ENCODE results near the gene SND1.

Gene SND1

DNA sequence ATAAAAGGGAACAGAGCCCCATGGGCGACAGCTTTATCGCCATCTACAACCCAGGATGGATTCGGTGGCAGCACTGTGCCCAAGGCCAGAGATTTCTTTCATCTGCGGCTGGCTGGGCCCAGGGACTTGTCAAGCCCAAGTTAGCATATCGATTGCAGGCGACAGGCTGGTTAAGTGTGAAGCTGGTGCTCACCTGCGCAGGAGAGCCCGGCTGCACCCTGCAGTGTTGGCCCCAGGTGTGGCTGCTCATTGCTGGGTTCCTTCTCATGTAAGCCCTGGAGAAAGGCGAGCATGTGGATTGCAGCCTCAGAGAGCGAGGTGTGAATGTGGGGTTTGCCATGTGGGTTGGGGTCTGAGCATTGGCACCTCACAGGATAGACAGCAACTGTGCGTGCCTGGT lies 419.8 kb downstream of the SND1 start:
- no peak overlapping the region for H3K4me2 ChIP-seq (ENCODE audit: low read depth, low read length)
- DNase-seq: no peak
- H3K9me2 ChIP-seq (replicated peaks; ENCODE audit: insufficient read depth, low read length): no peaks in the 10 kb centered on the region
- no peak overlapping the region for H3K27ac ChIP-seq (ENCODE audit: low read length)
- no peaks in the 10 kb centered on the region; the same call in 1 of the 2 replicates for H3K36me3 ChIP-seq (replicated peaks; ENCODE audit: insufficient read depth, low read length)
- no peaks in the 10 kb centered on the region for H3K27me3 ChIP-seq (replicated peaks; ENCODE audit: insufficient read depth, low read length)
- H2AFZ ChIP-seq (ENCODE audit: low read length): no peak overlapping the region
- H3K4me3 ChIP-seq (ENCODE audit: low read length): no peak overlapping the region
- no peaks in the 10 kb centered on the region for H3K4me1 ChIP-seq (ENCODE audit: low read length)
- no peaks in the 10 kb centered on the region for H3K9me3 ChIP-seq (replicated peaks; ENCODE audit: insufficient read depth, low read length)
- H4K20me1 ChIP-seq (ENCODE audit: insufficient read depth, low read length): no peaks in the 10 kb centered on the region
- TF ChIP-seq EZH2phosphoT487 (IDR thresholded peaks at IDR 0.05; ENCODE audit: low read length) (no peak), EZH2 (optimal IDR thresholded peaks at IDR 0.05; ENCODE audit: low read depth, low read length) (no peak)
- TF ChIP-seq, protein P1, sequence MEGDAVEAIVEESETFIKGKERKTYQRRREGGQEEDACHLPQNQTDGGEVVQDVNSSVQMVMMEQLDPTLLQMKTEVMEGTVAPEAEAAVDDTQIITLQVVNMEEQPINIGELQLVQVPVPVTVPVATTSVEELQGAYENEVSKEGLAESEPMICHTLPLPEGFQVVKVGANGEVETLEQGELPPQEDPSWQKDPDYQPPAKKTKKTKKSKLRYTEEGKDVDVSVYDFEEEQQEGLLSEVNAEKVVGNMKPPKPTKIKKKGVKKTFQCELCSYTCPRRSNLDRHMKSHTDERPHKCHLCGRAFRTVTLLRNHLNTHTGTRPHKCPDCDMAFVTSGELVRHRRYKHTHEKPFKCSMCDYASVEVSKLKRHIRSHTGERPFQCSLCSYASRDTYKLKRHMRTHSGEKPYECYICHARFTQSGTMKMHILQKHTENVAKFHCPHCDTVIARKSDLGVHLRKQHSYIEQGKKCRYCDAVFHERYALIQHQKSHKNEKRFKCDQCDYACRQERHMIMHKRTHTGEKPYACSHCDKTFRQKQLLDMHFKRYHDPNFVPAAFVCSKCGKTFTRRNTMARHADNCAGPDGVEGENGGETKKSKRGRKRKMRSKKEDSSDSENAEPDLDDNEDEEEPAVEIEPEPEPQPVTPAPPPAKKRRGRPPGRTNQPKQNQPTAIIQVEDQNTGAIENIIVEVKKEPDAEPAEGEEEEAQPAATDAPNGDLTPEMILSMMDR (IDR thresholded peaks at IDR 0.05; ENCODE audit: low read length): no peak
- H3F3A ChIP-seq (ENCODE audit: insufficient read depth, low read length): no peaks in the 10 kb centered on the region
- H3K79me2 ChIP-seq (ENCODE audit: low read length): peaks cover 38% of the 10 kb centered on the region
- H3K9ac ChIP-seq (ENCODE audit: low read length): no peak overlapping the region

DNA sequence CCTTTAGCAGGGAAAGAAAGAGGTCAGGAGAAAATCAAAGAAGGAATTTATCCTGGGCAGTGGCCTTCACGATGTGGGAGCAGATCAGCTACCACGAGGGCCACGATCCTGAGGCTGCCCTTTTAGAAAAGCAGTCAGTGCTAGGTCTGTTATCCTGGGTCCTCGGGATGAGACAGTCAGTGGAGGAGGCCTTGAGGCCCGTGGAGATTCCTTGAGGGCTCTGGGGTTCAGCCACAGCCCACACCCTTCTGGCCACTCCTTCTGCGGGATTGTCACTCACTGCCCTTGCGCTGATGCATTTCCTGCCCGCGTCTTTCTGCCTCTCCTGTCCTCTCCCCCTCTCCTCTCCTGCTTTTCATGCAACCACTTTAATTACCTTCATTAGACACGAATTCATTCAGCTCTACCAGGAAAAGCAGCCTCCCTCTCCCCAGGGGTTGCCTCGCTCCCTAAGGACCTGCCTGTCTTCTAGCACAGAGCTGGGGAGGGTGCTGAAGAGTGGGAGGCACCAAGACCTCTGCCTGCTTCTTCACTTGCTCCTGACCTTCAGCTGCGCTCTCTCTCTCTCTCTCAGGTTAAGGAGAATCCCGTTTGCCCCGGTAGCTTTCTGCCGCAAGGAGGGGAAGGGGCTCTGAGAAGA lies 421.8 kb downstream of the SND1 start:
- Histone ChIP-seq H3K4me1 (ENCODE audit: low read length) (no peaks in the 10 kb centered on the region), H3K9me3 (replicated peaks; ENCODE audit: insufficient read depth, low read length) (no peaks in the 10 kb centered on the region), H3K9ac (ENCODE audit: low read length) (no peak overlapping the region), H4K20me1 (ENCODE audit: insufficient read depth, low read length) (no peaks in the 10 kb centered on the region), H3K36me3 (replicated peaks; ENCODE audit: insufficient read depth, low read length) (no peaks in the 10 kb centered on the region; the same call in 1 of the 2 replicates), H3K9me2 (replicated peaks; ENCODE audit: insufficient read depth, low read length) (no peaks in the 10 kb centered on the region), H3F3A (ENCODE audit: insufficient read depth, low read length) (no peaks in the 10 kb centered on the region), H3K27ac (ENCODE audit: low read length) (no peak overlapping the region), H3K4me3 (ENCODE audit: low read length) (no peak overlapping the region), H3K4me2 (ENCODE audit: low read depth, low read length) (no peak overlapping the region), H3K27me3 (replicated peaks; ENCODE audit: insufficient read depth, low read length) (no peaks in the 10 kb centered on the region), H3K79me2 (ENCODE audit: low read length) (peaks cover 32% of the 10 kb centered on the region), H2AFZ (ENCODE audit: low read length) (no peak overlapping the region)
- no peak for DNase-seq
- no peak for TF ChIP-seq EZH2phosphoT487 (IDR thresholded peaks at IDR 0.05; ENCODE audit: low read length)
- TF ChIP-seq, protein P1 (IDR thresholded peaks at IDR 0.05; ENCODE audit: low read length): no peak
- TF ChIP-seq EZH2 (optimal IDR thresholded peaks at IDR 0.05; ENCODE audit: low read depth, low read length): no peak

DNA sequence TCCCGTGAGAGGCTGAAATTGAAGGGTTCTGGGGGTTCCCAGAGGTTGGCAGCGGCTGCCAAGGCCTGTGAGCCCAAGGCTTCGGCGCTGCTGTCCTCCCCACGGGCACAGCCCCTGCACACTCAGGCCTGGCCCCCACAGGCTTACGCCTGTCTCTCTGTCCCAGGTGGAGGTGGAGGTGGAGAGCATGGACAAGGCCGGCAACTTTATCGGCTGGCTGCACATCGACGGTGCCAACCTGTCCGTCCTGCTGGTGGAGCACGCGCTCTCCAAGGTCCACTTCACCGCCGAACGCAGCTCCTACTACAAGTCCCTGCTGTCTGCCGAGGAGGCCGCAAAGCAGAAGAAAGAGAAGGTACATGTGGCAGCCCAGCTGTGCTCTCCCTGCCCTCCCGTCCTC lies 422.3 kb downstream of the SND1 start:
- Histone ChIP-seq H3K27ac (ENCODE audit: low read length) (no peak overlapping the region), H3K9me2 (replicated peaks; ENCODE audit: insufficient read depth, low read length) (no peaks in the 10 kb centered on the region), H3K4me3 (ENCODE audit: low read length) (no peak overlapping the region), H4K20me1 (ENCODE audit: insufficient read depth, low read length) (no peaks in the 10 kb centered on the region), H3K4me2 (ENCODE audit: low read depth, low read length) (no peak overlapping the region), H3K36me3 (replicated peaks; ENCODE audit: insufficient read depth, low read length) (no peaks in the 10 kb centered on the region; the same call in 1 of the 2 replicates), H3K4me1 (ENCODE audit: low read length) (no peaks in the 10 kb centered on the region), H3K27me3 (replicated peaks; ENCODE audit: insufficient read depth, low read length) (no peaks in the 10 kb centered on the region), H2AFZ (ENCODE audit: low read length) (no peak overlapping the region), H3K9ac (ENCODE audit: low read length) (no peak overlapping the region), H3K79me2 (ENCODE audit: low read length) (peaks cover 29% of the 10 kb centered on the region), H3K9me3 (replicated peaks; ENCODE audit: insufficient read depth, low read length) (no peaks in the 10 kb centered on the region), H3F3A (ENCODE audit: insufficient read depth, low read length) (no peaks in the 10 kb centered on the region)
- no peak for DNase-seq
- TF ChIP-seq EZH2phosphoT487 (IDR thresholded peaks at IDR 0.05; ENCODE audit: low read length) (no peak), EZH2 (optimal IDR thresholded peaks at IDR 0.05; ENCODE audit: low read depth, low read length) (no peak)

DNA sequence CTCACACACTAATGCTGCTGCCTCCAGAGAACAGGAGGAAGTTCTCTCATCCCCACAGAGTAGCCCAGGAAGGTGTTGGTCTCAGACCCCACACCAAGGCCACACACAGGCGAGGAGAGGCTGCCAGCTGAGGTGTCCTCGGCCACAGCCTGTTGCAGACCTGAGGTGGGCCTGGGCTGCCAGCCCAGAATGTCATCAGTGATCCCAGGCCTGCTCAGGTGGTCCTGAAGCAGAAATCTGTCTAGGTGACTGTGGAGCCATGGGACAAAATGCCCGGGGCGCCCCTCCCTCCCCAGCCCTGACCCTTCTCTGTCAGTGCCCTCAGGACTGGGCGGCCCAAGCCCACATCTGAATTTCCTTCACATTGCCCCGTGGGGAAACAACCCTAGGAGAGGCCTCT lies 422.7 kb downstream of the SND1 start:
- Histone ChIP-seq H3K36me3 (replicated peaks; ENCODE audit: insufficient read depth, low read length) (no peaks in the 10 kb centered on the region; the same call in 1 of the 2 replicates), H3K4me2 (ENCODE audit: low read depth, low read length) (no peak overlapping the region), H3K4me1 (ENCODE audit: low read length) (no peaks in the 10 kb centered on the region), H3K27ac (ENCODE audit: low read length) (no peak overlapping the region), H4K20me1 (ENCODE audit: insufficient read depth, low read length) (no peaks in the 10 kb centered on the region), H3K9me2 (replicated peaks; ENCODE audit: insufficient read depth, low read length) (no peaks in the 10 kb centered on the region), H3F3A (ENCODE audit: insufficient read depth, low read length) (no peaks in the 10 kb centered on the region), H3K79me2 (ENCODE audit: low read length) (peaks cover 25% of the 10 kb centered on the region), H3K4me3 (ENCODE audit: low read length) (no peak overlapping the region), H2AFZ (ENCODE audit: low read length) (no peak overlapping the region), H3K27me3 (replicated peaks; ENCODE audit: insufficient read depth, low read length) (no peaks in the 10 kb centered on the region), H3K9ac (ENCODE audit: low read length) (no peak overlapping the region), H3K9me3 (replicated peaks; ENCODE audit: insufficient read depth, low read length) (no peaks in the 10 kb centered on the region)
- DNase-seq: no peak
- TF ChIP-seq EZH2phosphoT487 (IDR thresholded peaks at IDR 0.05; ENCODE audit: low read length): no peak
- TF ChIP-seq, protein P1 (IDR thresholded peaks at IDR 0.05; ENCODE audit: low read length): no peak
- TF ChIP-seq EZH2 (optimal IDR thresholded peaks at IDR 0.05; ENCODE audit: low read depth, low read length): no peak

All from MM.1S (cell line).